Activated T-cell treated with anti-CD3 and anti-CD28 coated beads, Interleukin-2, amount 50 U/mL, for 4 hours (primary cell): ENCODE results near the gene SYT17. TPM values are rescaled to one million over a fixed set of nuclear protein-coding genes. Genes with fewer than 3 reads are reported as not detected.

Experiments
- ATAC-seq, 2 donors: fragments of 200-7000 bp; cut with Tn5 transposase; one replicate each; pipeline ENCODE4 v1.10.0; 2021
- DNase-seq: peaks from one replicate; pipeline ENCODE4 v3.0.0-alpha.2; 2020
- H3K27me3 Mint-ChIP-seq: one replicate; pipeline ENCODE4 v1.8.0; 2021; ENCODE audit warnings: low read depth, mixed read lengths
- H3K36me3 Mint-ChIP-seq: one replicate; pipeline ENCODE4 v1.8.0; 2022; ENCODE audit warnings: mixed read lengths; ENCODE audit not compliant: insufficient read depth
- H3K4me1 Mint-ChIP-seq: one replicate; pipeline ENCODE4 v1.8.0; 2021; ENCODE audit warnings: low read depth, mixed read lengths
- H3K4me3 Mint-ChIP-seq: one replicate; pipeline ENCODE4 v1.8.0; 2021; ENCODE audit warnings: mild to moderate bottlenecking, moderate library complexity, mixed read lengths
- H3K9me3 Mint-ChIP-seq: one replicate; pipeline ENCODE4 v1.8.0; 2021; ENCODE audit warnings: mixed read lengths
- total RNA-seq, 3 donors: library from RNA; stranded (reverse); gene quantifications; one replicate each; pipeline ENCODE4 v1.2.1, GENCODE V29; 2021

SYT17 gene
- total RNA-seq, 3 donors from 2014 or later = 0.19 to 0.30 (median 0.29) TPM

DNA sequence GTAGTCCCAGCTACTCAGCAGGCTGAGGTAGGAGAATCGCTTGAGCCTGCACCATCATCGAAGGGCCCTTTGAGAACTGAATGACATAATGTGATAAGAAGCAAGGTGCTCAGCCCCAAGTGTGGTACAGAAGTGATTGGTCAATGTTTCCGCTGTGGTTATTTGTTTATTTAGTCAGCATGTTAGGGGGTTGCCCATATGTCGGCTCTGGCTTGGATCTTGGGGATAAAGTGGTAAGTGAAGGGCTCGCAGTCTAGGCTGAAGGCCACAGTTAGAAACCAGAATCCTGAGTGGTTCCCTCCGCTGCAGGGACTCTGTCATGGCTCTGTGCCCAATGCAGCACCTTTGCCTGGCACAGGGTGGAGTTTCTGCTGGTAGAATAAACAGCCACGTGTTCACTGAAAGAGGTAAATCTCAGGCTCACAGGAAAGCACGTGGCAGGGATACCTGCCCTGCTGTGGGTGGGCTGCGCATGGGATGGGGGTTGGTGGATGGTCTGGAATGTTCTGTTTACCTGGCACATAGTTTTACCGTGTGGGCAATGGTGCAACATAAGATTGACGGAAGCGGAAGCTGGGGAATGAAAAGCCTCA lies 35.4 kb downstream of the SYT17 start:
- H3K27me3 Mint-ChIP-seq = peaks cover 9% of the 10 kb centered on the region

DNA sequence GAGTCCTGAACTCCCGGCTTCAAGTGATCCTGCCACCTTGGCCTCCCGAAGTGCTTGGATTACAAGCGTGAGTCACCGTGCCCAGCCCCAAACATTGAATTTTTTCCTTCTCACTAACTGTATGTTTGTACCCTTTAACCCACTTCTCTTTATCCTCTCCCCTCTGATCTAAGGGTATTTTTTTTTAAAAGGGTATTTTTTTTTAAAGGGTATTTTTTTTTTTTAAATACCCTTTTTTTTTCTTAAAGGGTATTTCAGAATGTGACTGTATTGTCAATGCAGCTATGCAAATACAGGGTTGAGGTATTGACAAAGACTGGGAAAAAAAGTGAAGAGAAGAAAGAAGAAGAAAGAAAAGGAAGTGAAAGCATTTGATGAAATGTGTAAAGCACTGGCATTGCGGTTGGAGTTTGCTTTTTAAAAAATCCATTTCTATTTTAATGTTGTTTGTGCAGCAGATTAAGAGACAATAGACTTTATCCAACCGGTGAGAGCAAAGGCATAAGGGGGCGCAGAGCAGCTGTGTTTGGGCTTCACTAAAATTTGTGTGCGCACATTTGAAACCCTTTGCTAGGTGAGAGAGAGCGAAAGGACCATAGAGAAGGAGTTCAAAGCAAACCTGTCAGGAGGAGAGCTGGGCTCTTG lies 42.4 kb downstream of the SYT17 start:
- Mint-ChIP-seq H3K36me3 (no peaks in the 10 kb centered on the region), H3K4me1 (no peaks in the 10 kb centered on the region), H3K4me3 (no peak overlapping the region), H3K9me3 (no peaks in the 10 kb centered on the region), H3K27me3 (peaks cover 2% of the 10 kb centered on the region)
- no peak for ATAC-seq
- no peak for DNase-seq

More for the DNA sequence above, 35.4 kb downstream of the SYT17 start:
- Mint-ChIP-seq H3K36me3 (no peaks in the 10 kb centered on the region), H3K4me1 (no peaks in the 10 kb centered on the region), H3K9me3 (peaks cover 13% of the 10 kb centered on the region), H3K4me3 (no peak overlapping the region)
- no peak for ATAC-seq
- no peak for DNase-seq

DNA sequence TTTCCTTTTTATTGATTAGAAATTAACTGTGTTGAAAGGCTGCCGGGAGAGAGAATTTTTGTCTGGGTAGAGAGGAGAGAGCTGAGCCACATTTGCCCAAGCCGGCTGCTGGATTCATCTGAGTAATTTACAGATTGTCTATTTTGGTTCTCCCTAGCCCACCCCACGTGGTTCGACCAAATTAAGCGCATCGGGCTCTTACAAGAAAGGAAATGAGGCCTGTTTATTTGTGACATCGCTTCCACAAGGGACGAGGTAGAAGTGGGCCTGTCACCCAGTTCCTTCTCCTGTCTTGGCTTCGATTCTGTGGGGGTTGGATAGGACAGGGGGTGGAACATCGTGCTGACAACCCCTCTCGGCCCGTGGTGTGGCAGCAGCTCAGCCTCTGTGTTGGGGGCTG lies 42.9 kb downstream of the SYT17 start:
- H3K9me3 Mint-ChIP-seq = no peaks in the 10 kb centered on the region
- H3K4me3 Mint-ChIP-seq = no peak overlapping the region

DNA sequence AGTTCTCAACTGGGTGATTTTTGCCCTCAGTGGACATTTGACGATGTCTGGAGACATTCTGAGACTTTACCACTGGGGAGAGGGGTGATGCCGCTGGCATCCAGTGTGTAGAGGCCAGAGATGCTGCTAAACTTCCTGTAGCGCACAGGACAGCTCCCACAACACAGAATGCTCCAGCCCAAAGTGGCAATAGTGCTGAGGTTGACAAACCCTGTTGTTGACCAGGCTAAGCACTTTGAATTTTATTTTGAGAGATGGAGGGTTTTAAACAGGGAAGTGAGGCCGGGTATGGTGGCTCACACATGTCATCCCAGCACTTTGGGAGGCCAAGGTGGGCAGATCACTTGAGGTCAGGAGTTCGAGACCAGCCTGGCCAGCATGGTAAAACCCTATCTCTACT lies 44.0 kb downstream of the SYT17 start:
- H3K9me3 Mint-ChIP-seq = peaks cover 4% of the 10 kb centered on the region
- no peak overlapping the region for H3K4me3 Mint-ChIP-seq
- no peaks in the 10 kb centered on the region for H3K27me3 Mint-ChIP-seq
- no peaks in the 10 kb centered on the region for H3K4me1 Mint-ChIP-seq
- ATAC-seq (no peak), DNase-seq (no peak)
- H3K36me3 Mint-ChIP-seq = no peaks in the 10 kb centered on the region

More for the DNA sequence above, 42.9 kb downstream of the SYT17 start:
- ATAC-seq (no peak), DNase-seq (no peak)
- H3K4me1 Mint-ChIP-seq = no peaks in the 10 kb centered on the region
- H3K27me3 Mint-ChIP-seq = peaks cover under 1% of the 10 kb centered on the region
- H3K36me3 Mint-ChIP-seq = no peaks in the 10 kb centered on the region

DNA sequence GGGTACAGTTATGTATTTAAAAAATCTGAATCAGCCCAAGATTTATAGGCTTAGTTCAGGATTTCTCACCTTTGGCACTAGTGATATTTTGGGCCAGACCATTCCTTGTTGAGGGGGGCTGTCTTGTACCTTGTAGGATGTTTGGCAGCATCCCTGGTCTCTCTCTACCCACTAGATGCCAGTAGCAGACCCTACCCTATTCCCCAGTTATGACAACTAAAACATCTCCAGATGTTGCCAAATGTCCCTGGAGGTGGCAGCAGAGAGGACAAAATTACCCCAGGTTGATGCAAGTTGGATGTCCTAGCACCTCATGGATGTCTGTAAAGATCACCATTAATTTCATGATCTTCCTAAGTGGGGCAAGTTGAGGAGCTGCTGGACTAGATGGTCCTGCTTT lies 45.8 kb downstream of the SYT17 start:
- Mint-ChIP-seq H3K4me3 (no peak overlapping the region), H3K4me1 (no peaks in the 10 kb centered on the region), H3K9me3 (peaks cover 6% of the 10 kb centered on the region), H3K27me3 (peaks cover 4% of the 10 kb centered on the region), H3K36me3 (no peaks in the 10 kb centered on the region)
- no peak for ATAC-seq
- no peak for DNase-seq

DNA sequence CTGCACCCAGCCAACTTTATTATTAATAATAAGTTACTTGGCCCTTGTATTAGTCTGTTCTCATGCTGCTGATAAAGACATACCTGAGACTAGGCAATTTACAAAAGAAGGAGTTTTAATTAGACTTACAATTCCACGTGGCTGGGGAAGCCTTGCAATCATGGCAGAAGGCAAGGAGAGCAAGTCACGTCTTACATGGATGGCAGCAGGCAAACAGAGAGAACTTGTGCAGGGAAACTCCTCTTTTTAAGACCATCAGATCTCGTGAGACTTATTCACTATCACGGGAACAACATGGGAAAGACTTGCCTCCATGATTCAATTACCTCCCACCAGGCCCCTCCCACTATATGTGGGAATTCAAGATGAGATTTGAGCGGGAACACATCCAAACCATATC lies 47.7 kb downstream of the SYT17 start:
- peaks cover 4% of the 10 kb centered on the region for H3K27me3 Mint-ChIP-seq
- no peak overlapping the region for H3K4me3 Mint-ChIP-seq
- ATAC-seq = no peak
- H3K36me3 Mint-ChIP-seq = no peaks in the 10 kb centered on the region
- no peak for DNase-seq
- peaks cover 6% of the 10 kb centered on the region for H3K9me3 Mint-ChIP-seq
- no peaks in the 10 kb centered on the region for H3K4me1 Mint-ChIP-seq

DNA sequence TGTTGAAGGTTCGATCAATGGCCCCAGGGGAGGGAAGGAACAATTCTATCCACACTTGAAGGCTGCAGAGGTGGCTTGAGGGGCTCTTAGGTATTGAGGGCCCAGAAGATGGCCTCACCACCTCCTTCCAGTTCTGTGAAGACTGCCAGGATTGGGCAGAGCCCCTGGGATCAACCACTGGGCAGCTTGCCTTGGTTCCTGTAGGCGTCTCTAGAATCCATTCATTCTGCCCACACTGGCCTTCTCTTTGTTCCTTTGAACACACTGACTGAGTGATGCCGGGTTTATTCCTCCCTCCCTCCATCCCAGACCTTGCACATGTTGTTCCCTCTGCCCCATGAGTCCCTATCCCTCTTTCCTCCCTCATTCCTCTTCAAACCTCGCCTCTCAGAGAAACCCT lies 50.5 kb downstream of the SYT17 start:
- H3K4me1 Mint-ChIP-seq = no peaks in the 10 kb centered on the region
- H3K36me3 Mint-ChIP-seq = no peaks in the 10 kb centered on the region
- H3K9me3 Mint-ChIP-seq = peaks cover 6% of the 10 kb centered on the region
- DNase-seq = no peak
- H3K4me3 Mint-ChIP-seq = no peak overlapping the region
- H3K27me3 Mint-ChIP-seq = peaks cover 4% of the 10 kb centered on the region
- no peak for ATAC-seq

DNA sequence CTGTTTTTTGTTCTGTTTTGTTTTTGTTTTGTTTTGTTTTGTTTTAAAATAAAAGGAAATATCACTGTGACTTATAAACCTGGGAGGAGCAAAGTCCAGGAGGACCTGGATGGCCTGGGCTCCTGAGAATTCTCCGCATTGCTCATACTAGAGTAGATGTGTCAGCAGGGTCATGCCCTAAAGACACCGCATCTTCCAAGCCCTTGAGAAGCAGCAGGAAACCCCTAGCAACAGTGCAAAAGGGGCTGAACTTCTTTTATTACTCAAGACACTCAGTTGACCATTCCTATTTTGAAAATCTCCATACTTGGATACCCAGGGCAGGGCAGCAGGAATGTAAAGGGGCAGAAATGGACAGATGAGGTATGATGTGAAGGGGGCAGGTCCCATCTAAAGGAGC lies 51.8 kb downstream of the SYT17 start:
- ATAC-seq = no peak
- Mint-ChIP-seq H3K27me3 (peaks cover 4% of the 10 kb centered on the region), H3K36me3 (no peaks in the 10 kb centered on the region), H3K4me1 (no peaks in the 10 kb centered on the region), H3K9me3 (peaks cover 11% of the 10 kb centered on the region), H3K4me3 (no peak overlapping the region)
- no peak for DNase-seq

DNA sequence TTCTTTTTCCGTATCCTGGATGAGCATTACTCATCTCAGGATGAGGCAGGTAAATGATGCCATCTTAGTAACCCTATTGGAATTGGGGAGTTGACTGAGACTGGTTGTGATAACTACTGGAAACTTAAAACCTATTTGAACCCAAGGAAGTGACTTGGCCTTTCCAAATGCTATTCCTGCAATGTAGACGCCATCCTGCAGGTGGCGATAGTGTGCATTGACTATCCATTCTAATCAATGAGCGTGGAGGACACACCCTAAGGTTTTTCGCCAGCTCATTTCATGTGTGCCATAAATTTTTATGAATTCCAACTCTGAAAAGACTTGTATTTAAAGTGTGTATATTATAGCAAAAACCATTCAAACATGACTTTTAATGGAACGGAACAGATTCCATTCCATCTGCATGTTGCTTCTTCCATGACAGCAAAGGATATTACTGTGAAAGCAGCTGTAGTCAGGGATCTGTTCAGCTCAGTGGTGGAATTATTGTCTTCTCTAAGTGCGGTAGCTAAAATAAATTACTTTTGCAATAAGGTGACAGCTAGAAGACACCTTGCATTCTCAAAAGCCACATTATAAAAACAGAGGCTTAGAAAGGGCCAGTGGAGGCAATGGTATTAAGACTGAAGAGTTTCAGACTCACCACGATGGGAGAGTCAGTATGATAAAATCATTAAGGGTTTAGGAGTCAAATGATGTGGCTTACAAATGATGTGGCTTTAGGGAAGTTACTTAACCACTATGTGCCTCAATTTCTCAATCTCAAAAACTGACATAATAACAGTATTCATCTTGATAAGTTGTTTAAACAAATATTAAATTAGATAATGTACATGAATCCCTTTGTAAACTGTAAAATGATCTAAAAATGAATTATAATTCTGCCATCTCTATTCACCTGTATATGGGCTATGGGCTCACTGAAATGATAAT lies 55.5 kb downstream of the SYT17 start:
- no peaks in the 10 kb centered on the region for H3K36me3 Mint-ChIP-seq
- H3K4me1 Mint-ChIP-seq = no peaks in the 10 kb centered on the region
- H3K9me3 Mint-ChIP-seq = peaks cover 5% of the 10 kb centered on the region
- ATAC-seq (no peak), DNase-seq (no peak)
- no peak overlapping the region for H3K4me3 Mint-ChIP-seq
- H3K27me3 Mint-ChIP-seq = no peaks in the 10 kb centered on the region

DNA sequence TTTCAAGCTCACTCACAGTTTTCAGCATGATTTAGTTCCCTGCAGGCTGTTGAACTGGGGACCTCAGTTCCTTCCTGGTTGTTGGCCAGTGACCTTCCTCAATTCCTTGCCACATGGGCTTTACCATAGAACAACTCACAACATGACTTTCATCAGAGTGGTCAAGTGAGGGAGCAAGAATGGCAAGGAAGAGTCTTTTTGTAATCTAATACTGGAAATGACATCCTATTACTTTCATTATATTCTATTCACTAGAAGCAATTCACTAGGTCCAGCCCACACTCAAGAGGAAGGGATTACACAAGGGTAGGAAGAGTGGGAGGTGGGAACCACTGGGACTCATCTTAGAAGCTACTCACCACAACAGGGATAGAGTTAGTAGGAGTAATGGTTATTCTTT lies 57.6 kb downstream of the SYT17 start:
- ATAC-seq (no peak), DNase-seq (no peak)
- H3K36me3 Mint-ChIP-seq = no peaks in the 10 kb centered on the region

DNA sequence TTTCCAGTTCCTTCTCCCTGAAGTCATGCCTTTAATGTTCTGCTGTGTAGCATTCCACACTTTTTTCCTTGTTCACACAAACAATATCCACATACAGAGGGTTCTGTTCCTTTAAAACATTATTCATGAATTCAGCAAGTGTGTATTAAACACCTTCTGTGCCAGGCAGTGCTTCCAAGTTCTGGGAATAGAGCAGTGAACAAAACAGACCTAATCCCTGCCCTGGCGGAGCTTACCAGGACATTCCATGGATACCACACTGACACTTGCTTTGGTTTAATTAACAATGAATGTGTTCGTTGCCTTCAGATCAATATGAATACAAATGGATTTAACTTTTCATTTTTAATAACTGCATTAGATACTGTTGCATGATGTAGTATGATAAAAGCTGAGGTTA lies 59.6 kb downstream of the SYT17 start:
- H3K9me3 Mint-ChIP-seq = peaks cover 5% of the 10 kb centered on the region
- ATAC-seq = no peak
- DNase-seq = no peak
- no peaks in the 10 kb centered on the region for H3K36me3 Mint-ChIP-seq
- no peaks in the 10 kb centered on the region for H3K4me1 Mint-ChIP-seq
- H3K27me3 Mint-ChIP-seq = no peaks in the 10 kb centered on the region
- H3K4me3 Mint-ChIP-seq = no peak overlapping the region

More for the DNA sequence above, 57.6 kb downstream of the SYT17 start:
- H3K9me3 Mint-ChIP-seq = peaks cover 5% of the 10 kb centered on the region
- no peak overlapping the region for H3K4me3 Mint-ChIP-seq
- no peaks in the 10 kb centered on the region for H3K4me1 Mint-ChIP-seq
- H3K27me3 Mint-ChIP-seq = no peaks in the 10 kb centered on the region

DNA sequence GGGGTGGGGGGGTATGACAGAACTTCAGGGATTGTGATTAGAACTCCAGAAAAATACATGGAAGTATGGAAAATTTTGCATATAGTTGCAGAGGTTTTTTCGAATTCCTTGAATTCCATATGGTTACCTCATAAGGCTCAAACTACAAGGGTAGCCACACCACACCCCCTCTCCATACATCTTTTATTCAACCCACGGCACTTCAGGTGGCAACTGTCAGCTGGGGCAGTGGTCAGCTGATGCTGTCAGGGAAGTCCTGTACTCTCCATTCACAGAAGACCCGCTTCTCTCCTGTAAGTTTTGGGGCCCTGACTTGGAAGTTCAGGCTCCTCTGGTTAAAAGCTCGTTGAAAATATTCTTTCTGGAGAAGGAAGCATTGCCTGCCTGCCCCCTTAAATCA lies 60.0 kb downstream of the SYT17 start:
- ATAC-seq (no peak), DNase-seq (no peak)
- Mint-ChIP-seq H3K4me1 (no peaks in the 10 kb centered on the region), H3K27me3 (no peaks in the 10 kb centered on the region), H3K9me3 (peaks cover 5% of the 10 kb centered on the region), H3K4me3 (no peak overlapping the region), H3K36me3 (no peaks in the 10 kb centered on the region)

DNA sequence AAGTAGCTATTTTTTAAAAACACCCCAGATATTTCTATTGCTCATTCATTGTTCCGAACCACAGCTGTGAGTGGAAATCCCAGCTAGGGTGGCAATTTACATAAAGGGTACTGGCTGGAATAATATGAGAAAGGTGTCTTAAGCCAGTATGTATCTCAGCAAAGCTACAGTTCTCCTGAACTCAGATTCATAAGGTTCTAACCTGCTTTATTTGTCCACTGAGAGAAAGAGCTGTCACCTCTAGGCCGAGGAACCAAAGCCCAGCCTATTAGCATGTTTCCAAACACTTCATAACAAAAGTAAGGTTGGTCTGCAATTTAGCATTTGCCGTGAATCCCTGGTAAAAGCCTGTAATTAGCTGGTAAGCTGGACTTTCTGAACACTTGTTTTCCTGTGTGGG lies 60.5 kb downstream of the SYT17 start:
- DNase-seq (no peak), ATAC-seq (no peak)
- Mint-ChIP-seq H3K4me3 (no peak overlapping the region), H3K9me3 (peaks cover 5% of the 10 kb centered on the region), H3K27me3 (no peaks in the 10 kb centered on the region), H3K36me3 (no peaks in the 10 kb centered on the region), H3K4me1 (no peaks in the 10 kb centered on the region)

DNA sequence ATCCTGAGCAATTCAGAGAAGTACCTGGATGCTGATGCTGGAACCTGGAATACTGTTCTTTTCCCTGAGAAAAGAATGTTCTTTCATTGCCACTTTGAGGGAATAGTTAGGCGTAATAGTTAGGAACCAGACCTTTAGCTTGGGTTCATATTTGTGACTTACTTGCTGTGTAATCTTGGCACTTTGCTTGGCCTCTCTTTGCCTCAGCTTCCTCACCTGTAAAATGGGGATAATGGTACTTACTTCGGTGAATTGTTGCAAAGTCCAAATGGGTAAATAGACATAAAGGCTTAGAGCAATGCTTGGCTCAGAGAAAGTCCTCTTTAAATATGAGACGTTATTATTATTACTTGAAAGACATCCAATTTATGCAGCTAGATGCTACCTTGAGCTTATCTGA lies 62.5 kb downstream of the SYT17 start:
- no peaks in the 10 kb centered on the region for H3K27me3 Mint-ChIP-seq
- peaks cover 8% of the 10 kb centered on the region for H3K9me3 Mint-ChIP-seq
- no peaks in the 10 kb centered on the region for H3K4me1 Mint-ChIP-seq
- ATAC-seq (no peak), DNase-seq (no peak)
- H3K36me3 Mint-ChIP-seq = no peaks in the 10 kb centered on the region
- H3K4me3 Mint-ChIP-seq = no peak overlapping the region

DNA sequence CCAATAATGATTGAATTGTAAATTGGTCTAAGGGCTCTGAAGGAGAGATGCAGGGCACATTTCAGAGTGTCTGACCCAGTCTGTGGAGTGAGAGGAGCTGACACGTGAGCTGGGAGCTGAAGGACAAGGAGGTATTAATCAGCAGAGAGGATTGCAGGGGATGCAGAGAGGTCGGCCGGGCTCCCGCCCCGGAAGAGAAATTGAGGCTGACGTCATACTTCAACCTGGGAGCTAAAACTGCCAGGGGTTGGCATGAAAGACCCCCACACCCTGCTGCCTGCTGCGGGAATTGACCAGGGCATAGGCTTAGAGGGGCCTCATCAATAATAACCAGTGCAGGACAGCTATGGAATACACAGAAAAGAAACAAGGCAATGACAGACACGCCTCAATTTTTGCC lies 63.8 kb downstream of the SYT17 start:
- H3K27me3 Mint-ChIP-seq = no peaks in the 10 kb centered on the region
- DNase-seq (no peak), ATAC-seq (no peak)
- H3K36me3 Mint-ChIP-seq = no peaks in the 10 kb centered on the region
- H3K9me3 Mint-ChIP-seq = peaks cover 17% of the 10 kb centered on the region
- H3K4me3 Mint-ChIP-seq = no peak overlapping the region
- no peaks in the 10 kb centered on the region for H3K4me1 Mint-ChIP-seq
